Measurements from ENCODE around the gene PCNA.

- TF ChIP-seq CTCF (IDR thresholded peaks at IDR 0.05) (no peak), POLR2AphosphoS5 (IDR thresholded peaks at IDR 0.05) (no peak), POLR2A (IDR thresholded peaks at IDR 0.05) (no peak)
These were observed 26.9 kb downstream of the PCNA start for GRCh38 chr20:5092765-5093339.

Data from transverse colon (tissue), 4 donors.